ENCODE results near the gene ZFP36L1.

Gene ZFP36L1

GRCh38 chr14:68782091-68782981, 10.5 kb downstream of the ZFP36L1 start:
- TF ChIP-seq CTCF (IDR thresholded peaks at IDR 0.05): no peak

DNA sequence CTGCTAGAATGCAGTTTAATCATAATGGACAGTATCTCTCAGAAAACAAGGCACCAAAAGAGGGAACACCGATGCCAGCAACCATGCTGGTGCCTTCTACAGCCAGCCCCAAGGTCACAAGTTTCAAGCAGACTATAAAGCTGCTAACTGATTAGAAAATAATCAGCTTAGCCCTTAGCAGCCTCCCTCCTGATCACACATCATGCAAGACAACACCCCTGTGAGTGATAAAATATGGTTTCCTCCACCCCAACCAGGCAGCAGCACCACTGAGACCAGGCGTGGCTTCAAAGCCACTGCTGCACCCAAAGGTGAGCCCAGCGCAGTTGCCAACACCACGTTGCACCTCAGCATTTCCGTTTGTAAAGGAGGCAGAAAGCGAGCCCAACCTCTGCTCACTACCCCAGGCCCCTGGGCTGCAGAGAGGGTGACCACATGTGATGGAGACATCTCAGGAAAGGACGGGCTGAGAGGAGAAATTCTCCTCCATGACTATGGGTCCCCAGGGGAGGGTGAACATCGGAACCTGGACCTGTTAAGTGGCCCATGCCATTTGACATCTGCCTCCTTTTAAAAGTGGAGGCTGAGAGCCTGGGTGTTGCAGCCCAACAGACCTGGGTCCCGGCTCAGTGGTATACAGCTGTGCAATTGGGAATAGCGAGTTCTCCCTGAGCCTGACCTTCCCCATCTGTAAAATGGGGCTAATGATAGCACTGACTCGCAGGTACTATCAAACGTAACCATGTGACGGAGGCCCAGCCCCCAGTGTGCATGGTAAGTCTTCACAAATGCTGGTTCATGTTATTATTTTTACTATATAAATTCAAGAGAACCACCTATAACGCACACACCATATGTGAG, 11.5 kb downstream of the ZFP36L1 start:
- no peak for TF ChIP-seq CTCF (IDR thresholded peaks at IDR 0.05)

DNA sequence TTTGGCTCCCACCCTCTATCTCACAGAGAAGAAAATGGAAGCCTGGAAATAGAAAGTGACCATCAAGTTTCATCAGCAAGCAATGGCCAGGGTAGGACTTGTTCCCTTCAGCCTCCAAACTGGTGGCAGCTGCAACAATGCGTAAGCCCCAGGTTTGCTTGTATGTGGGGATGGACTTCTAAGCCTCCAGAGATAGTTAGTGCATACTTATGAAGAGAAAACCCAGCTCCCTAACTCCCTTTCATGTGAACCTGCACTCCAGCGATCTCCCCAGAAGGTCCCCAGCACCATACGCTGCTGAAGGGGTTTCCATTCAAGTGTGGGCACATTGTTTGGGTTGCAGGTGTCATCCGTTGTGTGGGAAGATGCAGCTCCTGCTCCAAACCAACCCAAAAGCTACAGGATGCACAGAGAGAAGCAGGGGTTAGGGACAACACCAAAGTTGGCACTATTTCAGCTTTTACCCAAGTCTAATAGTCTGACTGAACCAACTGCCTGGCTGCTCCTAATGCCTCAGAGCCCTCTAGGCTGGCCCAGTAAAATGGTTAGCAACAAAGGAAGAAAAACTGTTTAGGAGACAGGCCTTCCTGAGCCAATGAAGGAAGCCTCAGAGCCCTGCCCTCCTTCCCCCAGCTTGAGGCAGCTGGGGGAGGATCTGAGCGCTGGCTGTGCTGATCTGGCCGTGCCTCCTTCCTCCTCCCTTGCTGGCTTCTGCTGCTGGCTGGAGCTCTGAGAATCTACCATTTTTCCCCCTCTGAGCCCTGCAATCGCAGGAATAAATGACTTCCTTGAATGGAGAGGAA, 12.3 kb downstream of the ZFP36L1 start:
- TF ChIP-seq CTCF (IDR thresholded peaks at IDR 0.05): no peak

DNA sequence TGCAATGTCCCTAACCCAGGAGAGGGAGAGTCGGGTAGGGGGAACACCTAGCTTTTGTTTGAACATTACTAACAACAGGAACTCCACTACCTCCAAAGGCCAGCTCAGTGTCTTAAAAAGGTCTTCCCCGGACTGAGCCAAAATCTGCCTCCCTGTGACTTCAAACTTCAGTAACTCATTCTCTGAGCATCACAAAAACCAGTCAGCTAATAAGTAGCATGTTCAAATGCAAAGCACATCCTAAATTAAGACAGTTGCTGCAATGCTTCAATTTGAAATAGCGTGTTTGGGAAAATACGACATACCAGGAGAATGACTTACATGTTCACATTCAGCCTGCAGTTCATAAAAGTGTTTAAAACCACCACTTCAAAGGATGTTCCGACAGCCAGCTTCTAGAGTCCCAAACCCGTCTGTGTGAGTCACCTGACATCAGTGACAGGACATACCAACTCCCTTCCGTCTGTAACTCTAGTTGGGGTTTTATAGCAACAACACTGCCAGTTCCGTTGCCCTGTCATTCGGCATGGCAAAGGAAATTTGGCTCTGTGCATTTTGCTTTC, 13.0 kb downstream of the ZFP36L1 start:
- no peak for TF ChIP-seq CTCF (IDR thresholded peaks at IDR 0.05)

GRCh38 chr14:68777644-68778043, 15.2 kb downstream of the ZFP36L1 start:
- TF ChIP-seq CTCF (IDR thresholded peaks at IDR 0.05): no peak

DNA sequence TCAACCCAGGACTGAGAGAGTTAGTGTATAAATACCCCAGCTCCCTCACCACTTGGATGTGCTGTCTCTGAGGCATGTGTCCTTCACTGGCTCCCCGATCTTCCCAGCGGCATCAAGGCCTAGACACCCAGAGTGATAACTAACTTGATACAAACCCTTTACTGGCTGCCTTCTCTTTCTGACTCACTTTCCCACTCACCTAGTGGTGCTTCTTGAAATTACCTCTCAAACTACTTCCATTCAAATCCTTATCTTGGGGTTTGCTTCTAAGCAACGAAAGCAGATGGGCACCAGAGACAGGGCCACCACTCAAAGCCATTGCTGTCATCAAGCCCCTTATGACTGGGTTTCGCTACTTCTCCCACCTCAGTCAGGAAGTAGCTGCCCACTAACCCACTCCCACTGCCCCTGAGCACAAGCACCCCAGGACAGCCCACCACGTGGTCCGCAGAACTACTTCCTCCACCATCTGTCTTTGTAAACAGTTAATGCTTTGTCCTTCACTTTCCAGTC, 17.2 kb downstream of the ZFP36L1 start:
- no peak for TF ChIP-seq CTCF (IDR thresholded peaks at IDR 0.05)

Measured in LNCAP (cell line).